ENCODE data around the gene PTGFRN. TPM values are rescaled to one million over a fixed set of nuclear protein-coding genes. Genes with fewer than 3 reads are reported as not detected.
"Not testable (repeated sequence)": the region's sequence is repeated elsewhere in the genome, so short reads cannot be mapped to it uniquely, and the experiment has no call there.

Gene PTGFRN
- total and polyA plus RNA-seq, 9 donors, result 22.9 to 106 (median 65.8) TPM

GRCh38 chr1:116938216-116938615 lies 28.5 kb downstream of the PTGFRN start:
- intact Hi-C loops (cut with DNase I), result no loop called here
- TF ChIP-seq POLR2A (IDR thresholded peaks at IDR 0.05) (no peak), EP300 (IDR thresholded peaks at IDR 0.05) (no peak)
- TF ChIP-seq, protein P1, sequence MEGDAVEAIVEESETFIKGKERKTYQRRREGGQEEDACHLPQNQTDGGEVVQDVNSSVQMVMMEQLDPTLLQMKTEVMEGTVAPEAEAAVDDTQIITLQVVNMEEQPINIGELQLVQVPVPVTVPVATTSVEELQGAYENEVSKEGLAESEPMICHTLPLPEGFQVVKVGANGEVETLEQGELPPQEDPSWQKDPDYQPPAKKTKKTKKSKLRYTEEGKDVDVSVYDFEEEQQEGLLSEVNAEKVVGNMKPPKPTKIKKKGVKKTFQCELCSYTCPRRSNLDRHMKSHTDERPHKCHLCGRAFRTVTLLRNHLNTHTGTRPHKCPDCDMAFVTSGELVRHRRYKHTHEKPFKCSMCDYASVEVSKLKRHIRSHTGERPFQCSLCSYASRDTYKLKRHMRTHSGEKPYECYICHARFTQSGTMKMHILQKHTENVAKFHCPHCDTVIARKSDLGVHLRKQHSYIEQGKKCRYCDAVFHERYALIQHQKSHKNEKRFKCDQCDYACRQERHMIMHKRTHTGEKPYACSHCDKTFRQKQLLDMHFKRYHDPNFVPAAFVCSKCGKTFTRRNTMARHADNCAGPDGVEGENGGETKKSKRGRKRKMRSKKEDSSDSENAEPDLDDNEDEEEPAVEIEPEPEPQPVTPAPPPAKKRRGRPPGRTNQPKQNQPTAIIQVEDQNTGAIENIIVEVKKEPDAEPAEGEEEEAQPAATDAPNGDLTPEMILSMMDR (IDR thresholded peaks at IDR 0.05), result no peak
- DNase-seq, result no peak
- Histone ChIP-seq H3K27ac (no peak overlapping the region), H3K27me3 (no peaks in the 10 kb centered on the region), H3K4me3 (no peak overlapping the region), H3K9me3 (no peaks in the 10 kb centered on the region), H3K36me3 (no peaks in the 10 kb centered on the region), H3K4me1 (ENCODE audit: insufficient read depth) (no peaks in the 10 kb centered on the region)
- 91 to 95% (median 92%) methylated on average over 11 of the region's 11 CpGs for WGBS, 3 donors

DNA sequence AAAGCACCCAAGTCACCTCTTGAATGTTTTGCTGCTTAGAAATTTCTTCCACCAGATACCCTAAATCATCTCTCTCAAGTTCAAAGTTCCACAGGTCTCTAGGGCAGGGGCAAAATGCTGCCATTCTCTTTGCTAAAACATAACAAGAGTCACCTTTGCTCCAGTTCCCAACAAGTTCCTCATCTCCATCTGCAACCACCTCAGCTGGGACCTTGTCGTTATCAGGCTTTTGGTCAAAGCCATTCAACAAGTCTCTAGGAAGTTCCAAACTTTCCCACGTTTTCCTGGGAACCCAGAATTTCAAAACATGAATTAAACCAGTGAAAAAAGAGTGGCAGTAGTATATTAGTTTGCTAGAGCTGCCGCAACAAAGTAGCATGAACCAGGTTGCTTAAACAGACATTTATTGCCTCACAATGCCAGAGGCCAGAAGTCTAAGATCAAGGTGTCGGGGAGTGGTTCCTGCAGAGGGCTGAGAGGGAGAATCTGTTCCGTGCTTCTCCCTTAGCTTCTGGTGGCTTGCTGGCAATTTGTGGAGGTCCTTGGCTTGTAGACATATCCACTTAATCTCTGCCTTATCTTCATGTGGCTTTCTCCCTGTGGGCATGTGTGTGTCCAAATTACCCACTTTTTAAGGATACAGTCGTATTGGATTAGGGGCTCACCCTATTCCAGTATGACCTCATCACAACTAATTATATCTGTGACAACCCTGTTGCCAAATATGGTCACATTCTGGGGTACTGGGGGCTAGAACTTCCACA lies 30.2 kb downstream of the PTGFRN start:
- H3K36me3 ChIP-seq; H3K4me1 ChIP-seq (ENCODE audit: insufficient read depth); H3K27ac ChIP-seq; DNase-seq; H3K4me3 ChIP-seq; H3K9me3 ChIP-seq; H3K27me3 ChIP-seq: not testable (repeated sequence)
- intact Hi-C loops (cut with DNase I), result loop anchor here in 1 of 4 donors (5.0 kb wide), 1 partner anchor 88 kb away; no protein-coding TSS in a partner anchor
- WGBS, 3 donors, result 69 to 81% (median 79%) methylated on average over 6 of the region's 6 CpGs

- Histone ChIP-seq H3K36me3 (no peaks in the 10 kb centered on the region), H3K27me3 (no peaks in the 10 kb centered on the region), H3K9me3 (no peaks in the 10 kb centered on the region), H3K4me1 (ENCODE audit: insufficient read depth) (peaks cover 2% of the 10 kb centered on the region), H3K4me3 (no peak overlapping the region), H3K27ac (no peak overlapping the region)
- TF ChIP-seq POLR2A (IDR thresholded peaks at IDR 0.05), result no peak
- TF ChIP-seq, protein P1 (IDR thresholded peaks at IDR 0.05), result no peak
- TF ChIP-seq EP300 (IDR thresholded peaks at IDR 0.05), result no peak
- intact Hi-C loops (cut with DNase I), result loop anchor here in 1 of 4 donors (5.0 kb wide), 1 partner anchor 89 kb away; no protein-coding TSS in a partner anchor
- DNase-seq, result no peak
- WGBS, 3 donors, result 84 to 95% (median 92%) methylated on average over 2 of the region's 2 CpGs
Observed at GRCh38 chr1:116940814-116941599, 31.3 kb downstream of the PTGFRN start.

- Histone ChIP-seq H3K4me1 (ENCODE audit: insufficient read depth) (peaks cover 2% of the 10 kb centered on the region), H3K4me3 (no peak overlapping the region), H3K36me3 (no peaks in the 10 kb centered on the region), H3K9me3 (no peaks in the 10 kb centered on the region), H3K27me3 (no peaks in the 10 kb centered on the region), H3K27ac (no peak overlapping the region)
- 89 to 92% (median 91%) methylated on average over 13 of the region's 13 CpGs for whole genome bisulfite sequencing, 3 donors
- no peak for TF ChIP-seq POLR2A (IDR thresholded peaks at IDR 0.05)
- TF ChIP-seq, protein P1 (IDR thresholded peaks at IDR 0.05), result no peak
- TF ChIP-seq EP300 (IDR thresholded peaks at IDR 0.05), result no peak
- intact Hi-C loops (cut with DNase I), result loop anchor here in 1 of 4 donors (5.0 kb wide), 1 partner anchor 89 kb away; no protein-coding TSS in a partner anchor
- DNase-seq, result no peak
Observed at GRCh38 chr1:116941670-116942069, 32.0 kb downstream of the PTGFRN start.
